Mesothelial cell of epicardium (in vitro differentiated cells): ENCODE data around the gene ZFP28. TPM values are rescaled to one million over a fixed set of nuclear protein-coding genes. Genes with fewer than 3 reads are reported as not detected.

Source experiments
- DNase-seq, 2 experiments: peaks; one replicate each; pipeline ENCODE4 v3.0.0; 2021; ENCODE audit warnings: low spot score in 2 of 2; ENCODE audit not compliant: unreplicated experiment in 2 of 2
- H3K27ac Mint-ChIP-seq: 2 replicates; pipeline ENCODE4 v1.8.0; 2021; ENCODE audit warnings: mixed read lengths
- H3K27me3 Mint-ChIP-seq: 2 replicates; pipeline ENCODE4 v1.8.0; 2021; ENCODE audit warnings: low read depth, mixed read lengths
- H3K36me3 Mint-ChIP-seq: 2 replicates; pipeline ENCODE4 v1.8.0; 2021; ENCODE audit warnings: mixed read lengths
- H3K4me1 Mint-ChIP-seq: 2 replicates; pipeline ENCODE4 v1.8.0; 2021; ENCODE audit warnings: mixed read lengths
- H3K4me3 Mint-ChIP-seq: 2 replicates; pipeline ENCODE4 v1.8.0; 2021; ENCODE audit warnings: mild to moderate bottlenecking, moderate library complexity, mixed read lengths
- H3K9me3 Mint-ChIP-seq: 2 replicates; pipeline ENCODE4 v1.8.0; 2021; ENCODE audit warnings: mixed read lengths
- total RNA-seq: library from RNA; stranded (reverse); gene quantifications from 3 replicates; pipeline ENCODE4 v1.2.1, GENCODE V29; 2021
- TF ChIP-seq, protein P1 (sequence below): fragments of 200-600 bp; sonication (generic); IDR thresholded peaks from one replicate; pipeline ENCODE4 v1.5.0; 2021; ENCODE audit warnings: antibody characterized with exemption; ENCODE audit not compliant: unreplicated experiment

The ZFP28 gene
- total RNA-seq = 10.2 to 10.7 TPM (median 10.5 TPM) in 3 replicates

DNA sequence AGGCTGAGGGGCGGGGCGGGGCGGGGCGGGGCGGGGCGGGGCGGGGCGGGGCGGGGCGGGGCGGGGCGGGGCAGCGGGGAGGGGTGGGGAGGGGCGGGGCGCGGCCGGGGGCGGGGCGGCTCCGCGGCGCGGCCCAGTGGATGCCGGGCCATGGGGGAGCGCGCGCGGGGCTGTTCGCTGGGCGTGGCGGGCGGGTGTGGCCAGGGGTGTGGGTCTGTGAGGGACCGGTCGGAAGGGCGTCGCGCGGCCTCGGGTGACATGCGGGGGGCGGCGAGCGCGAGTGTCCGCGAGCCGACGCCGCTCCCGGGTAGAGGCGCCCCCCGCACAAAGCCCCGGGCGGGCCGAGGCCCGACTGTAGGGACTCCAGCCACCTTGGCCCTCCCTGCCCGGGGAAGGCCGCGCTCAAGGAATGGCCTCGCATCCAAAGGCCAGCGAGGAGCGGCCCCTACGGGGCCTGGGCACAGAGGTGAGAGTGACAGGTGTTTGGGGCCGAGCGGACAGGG is at the start of gene ZFP28:
Gene ZFP28, plus strand, starts transcription at position 188 of the 503 bp plus-strand sequence. Its CDS starts 71 bp downstream, at position 259.
- Mint-ChIP-seq H3K27me3 (no peaks in the 10 kb centered on the region), H3K36me3 (peaks cover 34% of the 10 kb centered on the region), H3K9me3 (peaks cover 60% of the 10 kb centered on the region), H3K4me3 (peak within 1 kb of the TSS; percentile 92), H3K4me1 (peaks cover 8% of the 10 kb centered on the region), H3K27ac (peak within 1 kb of the TSS; percentile 93)
- DNase-seq = peak; percentile 45 to 52
- TF ChIP-seq, protein P1, sequence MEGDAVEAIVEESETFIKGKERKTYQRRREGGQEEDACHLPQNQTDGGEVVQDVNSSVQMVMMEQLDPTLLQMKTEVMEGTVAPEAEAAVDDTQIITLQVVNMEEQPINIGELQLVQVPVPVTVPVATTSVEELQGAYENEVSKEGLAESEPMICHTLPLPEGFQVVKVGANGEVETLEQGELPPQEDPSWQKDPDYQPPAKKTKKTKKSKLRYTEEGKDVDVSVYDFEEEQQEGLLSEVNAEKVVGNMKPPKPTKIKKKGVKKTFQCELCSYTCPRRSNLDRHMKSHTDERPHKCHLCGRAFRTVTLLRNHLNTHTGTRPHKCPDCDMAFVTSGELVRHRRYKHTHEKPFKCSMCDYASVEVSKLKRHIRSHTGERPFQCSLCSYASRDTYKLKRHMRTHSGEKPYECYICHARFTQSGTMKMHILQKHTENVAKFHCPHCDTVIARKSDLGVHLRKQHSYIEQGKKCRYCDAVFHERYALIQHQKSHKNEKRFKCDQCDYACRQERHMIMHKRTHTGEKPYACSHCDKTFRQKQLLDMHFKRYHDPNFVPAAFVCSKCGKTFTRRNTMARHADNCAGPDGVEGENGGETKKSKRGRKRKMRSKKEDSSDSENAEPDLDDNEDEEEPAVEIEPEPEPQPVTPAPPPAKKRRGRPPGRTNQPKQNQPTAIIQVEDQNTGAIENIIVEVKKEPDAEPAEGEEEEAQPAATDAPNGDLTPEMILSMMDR = no peak

DNA sequence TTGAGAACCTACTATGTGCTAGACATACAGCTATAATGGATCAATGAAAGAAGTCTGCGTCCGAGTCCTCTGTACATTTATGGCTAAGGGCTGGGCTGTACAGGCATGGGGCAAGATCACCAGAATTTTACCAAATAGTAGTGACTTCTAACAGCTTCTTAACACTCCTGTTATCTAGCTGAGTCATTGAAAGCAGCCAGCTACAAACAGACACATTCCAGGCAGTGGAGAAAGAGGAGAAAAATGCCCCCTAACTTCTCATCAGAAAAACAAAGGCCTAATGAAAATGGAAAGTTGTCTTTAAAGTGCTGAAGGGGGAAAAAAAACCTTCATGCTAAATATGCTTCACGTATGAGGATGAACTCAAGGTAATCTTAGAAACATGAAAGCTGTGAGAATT is 47.3 kb upstream of the ZFP28 start:
- no peak for DNase-seq
- H3K4me1 Mint-ChIP-seq = no peaks in the 10 kb centered on the region
- TF ChIP-seq, protein P1 = no peak
- H3K27ac Mint-ChIP-seq = no peak overlapping the region
- no peak overlapping the region for H3K4me3 Mint-ChIP-seq
- H3K36me3 Mint-ChIP-seq = peaks cover 3% of the 10 kb centered on the region
- peaks cover 78% of the 10 kb centered on the region for H3K9me3 Mint-ChIP-seq
- no peaks in the 10 kb centered on the region for H3K27me3 Mint-ChIP-seq

DNA sequence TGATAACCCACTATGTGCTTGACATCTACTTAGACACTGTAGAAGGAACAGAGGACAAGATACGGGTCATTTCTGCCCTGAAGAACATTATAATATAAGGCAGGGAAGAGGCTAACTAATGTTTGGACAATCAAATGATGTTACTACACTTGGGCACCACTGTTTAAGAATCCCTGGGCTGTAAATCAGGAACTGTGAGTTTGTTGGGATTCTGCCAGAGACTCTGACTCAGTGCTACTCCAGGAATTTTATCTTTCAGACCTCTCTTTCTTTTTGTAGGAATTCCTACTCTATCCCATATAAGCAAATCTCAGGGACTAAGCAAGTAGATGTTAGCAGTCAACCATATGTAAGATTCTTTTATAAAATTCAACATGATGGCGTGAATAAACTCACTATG is 34.2 kb upstream of the ZFP28 start:
- TF ChIP-seq, protein P1 = no peak
- Mint-ChIP-seq H3K27me3 (no peaks in the 10 kb centered on the region), H3K4me1 (no peaks in the 10 kb centered on the region), H3K9me3 (peaks cover 63% of the 10 kb centered on the region), H3K36me3 (peaks cover 3% of the 10 kb centered on the region), H3K4me3 (no peak overlapping the region), H3K27ac (no peak overlapping the region)
- no peak for DNase-seq

DNA sequence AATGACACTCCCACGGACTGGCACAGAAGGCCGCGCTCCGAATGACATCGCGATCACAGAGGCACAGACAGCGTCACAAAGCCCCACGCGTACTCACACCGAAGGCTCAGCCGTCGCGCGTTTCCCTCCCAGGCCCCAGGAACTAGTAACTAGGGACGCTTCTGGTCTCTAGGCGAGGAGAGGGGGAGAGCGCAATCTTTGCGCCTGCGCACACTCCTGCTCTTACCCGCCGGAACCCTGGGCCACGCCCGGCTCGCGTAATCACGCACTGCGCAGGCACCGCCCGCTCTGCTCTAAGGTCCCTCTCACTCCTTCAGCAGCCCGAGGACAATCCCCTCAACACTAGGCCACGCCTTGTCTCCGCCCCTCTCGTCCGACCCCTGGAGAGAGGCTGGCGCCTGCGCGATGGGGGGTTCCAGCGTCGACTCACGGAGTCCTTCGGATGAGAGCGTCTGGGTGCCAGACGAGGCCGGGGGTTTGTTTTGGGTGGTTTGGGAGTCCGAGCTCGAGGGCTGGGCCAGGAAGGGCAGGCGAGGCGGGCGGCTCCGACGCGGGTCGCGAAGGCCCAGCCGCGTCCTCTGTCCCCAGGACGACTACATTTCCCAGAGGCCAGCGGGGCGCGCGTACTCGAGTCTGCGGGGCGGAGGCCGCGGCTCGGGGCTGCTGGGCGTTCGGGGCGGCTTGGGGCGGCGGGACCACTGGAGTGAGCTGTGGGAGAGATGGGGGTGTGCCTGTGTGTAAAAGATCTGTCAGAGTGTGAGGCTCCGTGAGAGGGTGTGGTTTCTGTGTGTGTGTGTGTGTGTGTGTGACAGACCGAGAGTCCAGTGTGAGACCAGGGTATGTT is 31.1 kb upstream of the ZFP28 start, which contains the start of gene ZNF471:
Gene ZNF471, plus strand, starts transcription at position 410 of the 844 bp plus-strand sequence. CDS start 3,717 bp downstream, outside the sequence.
- Mint-ChIP-seq H3K27me3 (no peaks in the 10 kb centered on the region), H3K4me3 (no peak within 1 kb of the TSS), H3K36me3 (peaks cover 3% of the 10 kb centered on the region), H3K9me3 (peaks cover 39% of the 10 kb centered on the region), H3K4me1 (no peaks in the 10 kb centered on the region), H3K27ac (no peak within 1 kb of the TSS)
- DNase-seq = no peak
- TF ChIP-seq, protein P1 = no peak

DNA sequence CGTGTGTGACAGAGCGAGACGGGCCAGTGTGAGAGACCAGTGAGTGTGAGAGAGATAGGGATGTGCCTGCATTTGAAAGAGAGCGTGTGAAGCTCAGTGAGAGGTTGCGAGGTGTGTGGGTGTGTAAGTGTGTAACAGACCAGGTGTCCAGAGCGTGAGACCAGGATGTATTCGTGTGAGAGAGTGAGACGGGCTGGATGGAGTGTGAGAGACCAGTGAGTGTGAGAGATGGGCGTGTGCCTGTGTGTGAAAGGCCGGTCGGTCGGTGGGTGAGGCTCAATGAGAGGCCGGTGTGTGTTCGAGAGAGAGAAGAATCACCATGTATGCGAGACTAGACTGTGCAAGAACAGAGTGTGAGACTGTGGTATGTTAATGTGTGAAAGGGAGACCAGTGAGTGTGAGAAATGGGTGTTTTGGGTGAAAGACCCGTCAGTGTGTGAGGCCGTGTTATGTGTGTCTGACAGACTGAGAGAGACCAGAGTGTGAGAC is 30.4 kb upstream of the ZFP28 start:
- Mint-ChIP-seq H3K36me3 (peaks cover 2% of the 10 kb centered on the region), H3K27ac (no peak overlapping the region), H3K27me3 (no peaks in the 10 kb centered on the region), H3K4me1 (no peaks in the 10 kb centered on the region), H3K9me3 (peaks cover 39% of the 10 kb centered on the region), H3K4me3 (no peak overlapping the region)
- TF ChIP-seq, protein P1 = no peak
- DNase-seq = no peak
